CD4-positive, alpha-beta T cell treated with Interleukin-17A for 4 hours (primary cell): ENCODE measurements around the gene GRIK2.

Experiments
- DNase-seq: peaks from one replicate; pipeline ENCODE4 v3.0.0-alpha.2; 2020; ENCODE audit warnings: mixed read lengths

The GRIK2 gene

DNA sequence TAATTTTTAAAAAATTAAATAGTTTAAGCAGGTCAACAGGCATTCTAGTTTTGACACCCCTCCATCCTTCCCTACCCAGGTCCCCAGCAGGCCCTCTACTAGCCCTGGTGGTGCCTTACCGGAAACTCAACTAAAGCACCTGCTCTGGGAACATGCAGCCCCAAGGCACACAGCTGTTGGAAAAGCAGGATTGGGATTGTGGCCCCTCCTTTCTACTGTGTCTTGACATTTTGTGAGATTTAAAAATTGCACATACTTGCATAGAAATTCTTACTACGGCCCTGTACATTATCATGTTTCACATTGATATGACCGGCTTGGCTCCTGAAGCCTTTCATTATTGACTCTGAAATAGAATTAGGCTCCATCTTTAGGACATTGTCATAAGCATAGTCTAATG is 423.2 kb downstream of the GRIK2 start:
- DNase-seq: no peak

DNA sequence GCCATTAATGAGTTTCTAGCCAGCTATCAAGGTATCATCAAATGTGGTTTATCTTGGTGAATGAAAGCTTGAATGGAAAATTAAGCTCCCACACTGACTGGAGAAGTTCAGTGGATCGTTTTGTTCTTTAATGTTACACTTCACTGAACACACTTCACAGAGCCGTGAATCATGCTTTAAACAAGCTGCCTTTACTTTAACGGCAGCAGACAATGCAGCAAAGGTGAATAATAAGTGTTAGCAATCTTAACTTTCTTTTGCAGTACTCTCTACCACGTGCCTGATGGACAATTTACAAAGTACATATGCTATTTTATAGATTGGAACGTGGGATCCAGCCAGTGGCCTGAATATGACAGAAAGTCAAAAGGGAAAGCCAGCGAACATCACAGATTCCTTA is 424.5 kb downstream of the GRIK2 start:
- no peak for DNase-seq

DNA sequence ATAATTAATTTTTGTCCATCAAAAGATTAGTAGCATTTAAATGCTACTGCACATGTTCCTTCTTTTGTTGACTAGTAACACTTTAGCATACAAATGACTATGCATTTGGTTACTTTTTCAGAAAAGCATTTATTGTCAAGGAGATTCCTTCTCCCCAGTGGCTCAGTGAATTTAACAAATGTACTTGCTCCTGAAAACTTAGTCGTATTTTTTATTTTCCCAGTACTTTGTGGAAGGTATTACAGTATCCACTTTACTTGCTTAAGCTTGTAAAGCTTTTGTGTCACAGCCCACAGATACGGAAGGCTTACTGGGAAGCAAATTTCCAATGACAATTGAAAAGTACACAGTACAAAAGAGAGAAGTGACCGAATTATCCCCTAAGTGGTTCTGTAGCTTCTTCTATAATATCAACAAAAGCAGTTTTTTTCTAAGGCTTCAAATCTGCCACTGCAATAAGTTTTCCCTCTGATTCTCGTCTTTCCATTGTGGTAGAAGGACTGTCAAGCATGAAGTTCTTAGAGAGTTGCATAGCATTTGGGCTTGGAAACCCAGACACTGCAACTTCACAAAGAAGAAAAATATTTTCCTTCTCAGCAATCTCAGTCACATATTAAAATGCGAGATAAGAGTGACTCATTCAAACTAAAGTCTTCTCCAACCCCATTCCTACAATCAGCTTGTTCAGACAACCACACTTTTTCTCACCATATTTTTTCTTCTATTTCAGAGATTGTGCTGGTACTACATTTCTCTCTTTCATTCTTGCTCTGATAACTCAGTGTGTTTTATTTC is 431.2 kb downstream of the GRIK2 start:
- DNase-seq: no peak

DNA sequence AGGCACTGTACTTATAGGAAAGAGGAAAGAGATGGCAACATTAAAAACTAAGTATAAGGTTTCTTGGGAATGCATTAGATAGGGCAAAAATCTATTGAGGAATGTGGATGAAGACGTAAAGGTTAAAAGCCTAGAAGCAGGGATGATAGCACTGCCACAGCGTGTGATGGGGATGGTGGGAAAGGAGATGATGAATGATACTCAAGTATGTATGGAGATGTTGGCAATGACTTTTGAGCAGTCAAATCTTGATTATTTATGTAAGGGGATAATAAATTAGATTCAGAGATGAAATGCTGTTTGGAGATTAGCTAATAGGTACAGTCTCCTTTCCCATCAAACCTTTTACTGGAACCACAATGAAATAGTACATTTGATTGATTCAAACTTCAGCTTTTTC is 432.8 kb downstream of the GRIK2 start:
- DNase-seq: no peak

DNA sequence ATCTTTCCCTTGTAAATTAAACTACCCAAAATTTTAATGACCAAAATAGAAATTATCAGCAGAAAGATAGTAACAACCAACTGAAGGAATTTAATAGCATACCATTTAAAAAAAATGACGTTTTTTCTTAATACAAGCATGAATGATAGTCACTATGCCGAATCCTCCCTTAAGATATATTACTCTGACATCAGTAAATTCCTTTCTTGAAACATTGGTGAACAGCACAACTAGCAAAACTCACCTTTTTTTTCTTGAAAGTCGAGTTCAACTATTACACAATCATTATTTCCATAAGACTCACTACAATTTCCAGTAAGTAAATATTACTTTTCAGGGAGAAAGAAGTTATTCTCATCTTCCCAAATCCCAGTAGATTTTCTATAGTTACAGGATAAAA is 433.2 kb downstream of the GRIK2 start:
- no peak for DNase-seq

DNA sequence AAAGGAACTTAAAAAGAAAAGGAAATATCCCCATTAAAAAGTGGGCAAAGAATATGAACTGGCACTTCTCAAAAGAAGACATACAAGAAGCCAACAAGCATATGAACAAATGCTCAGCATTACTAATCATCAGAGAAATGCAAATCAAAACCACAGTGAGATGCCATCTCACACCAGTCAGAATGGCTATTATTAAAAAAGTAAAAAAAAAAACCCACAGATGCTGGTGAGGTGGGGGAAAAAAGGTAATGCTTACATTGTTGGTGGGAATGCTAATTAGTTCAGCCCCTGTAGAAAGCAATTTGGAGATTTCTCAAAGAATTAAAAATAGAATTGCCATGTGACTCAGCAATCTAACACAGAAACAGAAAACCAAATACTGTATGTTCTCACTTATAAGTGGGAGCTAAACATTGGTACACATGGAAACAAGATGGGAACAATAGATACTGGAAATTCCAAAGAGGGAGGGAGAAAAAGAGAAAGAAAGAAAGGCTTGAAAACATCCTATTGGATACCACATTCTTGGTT is 437.1 kb downstream of the GRIK2 start:
- no peak for DNase-seq

DNA sequence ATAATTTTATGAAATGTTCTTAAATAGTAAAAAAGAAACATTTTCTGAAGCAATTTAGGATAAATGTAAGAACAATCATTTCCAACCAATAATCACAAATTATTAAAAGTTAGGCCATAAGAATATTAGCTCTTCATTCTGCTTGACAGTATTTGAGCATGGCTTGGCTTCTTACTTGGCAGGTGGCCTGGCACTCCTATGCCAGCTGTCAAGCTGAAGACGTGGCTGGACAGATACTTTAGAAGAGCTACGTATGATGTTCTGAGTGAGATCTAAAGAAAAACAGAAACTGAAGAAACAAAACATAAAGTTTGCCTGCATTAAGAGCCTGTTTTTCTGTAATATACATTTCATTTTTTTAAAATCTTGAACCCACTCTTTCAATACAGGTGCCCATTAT is 438.9 kb downstream of the GRIK2 start:
- no peak for DNase-seq

DNA sequence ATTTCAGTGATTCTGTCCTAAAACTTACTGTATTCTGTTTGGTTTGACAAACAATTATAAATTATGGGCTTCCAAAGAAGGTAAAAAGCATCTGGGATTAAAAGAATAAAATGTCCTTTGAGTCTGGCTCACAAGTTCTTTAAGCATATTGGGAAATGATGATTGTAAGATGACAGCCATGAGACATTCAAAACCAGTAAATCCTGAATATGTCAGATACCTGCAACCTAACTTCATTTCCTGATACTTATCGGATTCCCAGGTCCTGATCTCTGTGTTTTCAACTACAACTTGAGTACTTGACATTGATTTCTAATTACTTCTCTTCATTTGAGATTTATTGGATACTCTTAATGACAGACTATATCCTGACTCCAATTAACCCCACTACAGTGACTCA is 446.6 kb downstream of the GRIK2 start:
- no peak for DNase-seq

DNA sequence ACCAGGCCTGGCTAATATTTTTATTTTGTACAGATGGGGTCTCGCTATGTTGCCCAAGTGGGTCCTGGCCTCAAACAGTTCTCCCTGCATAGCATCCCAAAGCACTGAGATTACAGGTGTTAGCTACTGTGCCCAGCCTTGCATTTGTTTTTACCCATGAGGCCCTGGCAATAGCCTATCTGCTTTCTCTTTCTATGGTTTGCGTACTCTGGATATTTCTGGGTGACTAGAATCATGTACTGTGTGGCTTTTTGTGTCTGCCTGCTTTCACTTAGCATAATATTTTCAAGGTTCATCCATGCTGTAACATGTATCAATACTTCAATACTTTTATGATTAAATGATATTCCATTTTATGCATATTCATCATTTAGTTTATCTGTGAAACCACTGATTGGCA is 451.7 kb downstream of the GRIK2 start:
- no peak for DNase-seq

DNA sequence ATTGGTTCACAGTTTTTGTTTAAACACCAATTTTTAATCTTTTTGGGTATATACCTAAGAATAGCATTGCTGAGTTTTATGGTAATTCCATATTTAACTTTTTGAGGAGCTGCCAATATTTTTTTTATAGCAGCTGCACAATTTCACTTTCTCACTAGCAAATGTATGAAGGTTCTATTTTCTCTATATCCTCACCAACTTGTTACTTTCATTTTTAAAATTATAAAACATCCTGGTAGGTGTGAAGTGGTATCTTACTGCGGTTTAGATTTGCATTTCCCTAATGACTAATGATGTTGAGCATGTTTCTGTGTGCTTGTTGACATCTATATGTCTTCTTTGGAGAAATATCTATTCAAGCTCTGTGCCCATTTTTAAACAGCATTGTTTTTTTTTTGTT is 452.1 kb downstream of the GRIK2 start:
- DNase-seq: no peak

DNA sequence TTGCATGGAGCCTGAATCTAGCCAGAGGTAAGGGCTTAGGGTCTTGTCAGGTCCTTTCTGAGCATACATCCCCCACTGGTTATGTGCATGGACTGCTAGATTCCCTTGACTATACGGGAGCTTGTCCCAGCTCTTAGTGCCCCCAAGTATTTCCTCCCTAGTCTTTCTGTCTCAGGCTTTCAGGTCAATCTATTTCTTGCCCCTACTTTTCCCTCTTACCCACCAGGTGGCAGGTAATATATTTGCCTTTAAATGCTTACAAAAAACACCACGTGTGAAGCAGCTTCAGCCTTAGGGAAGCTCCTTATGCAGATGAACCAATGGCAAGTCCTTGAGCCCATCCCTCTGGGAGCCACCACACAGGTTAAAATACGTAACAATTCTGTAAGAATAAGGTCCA is 454.2 kb downstream of the GRIK2 start:
- DNase-seq: no peak

DNA sequence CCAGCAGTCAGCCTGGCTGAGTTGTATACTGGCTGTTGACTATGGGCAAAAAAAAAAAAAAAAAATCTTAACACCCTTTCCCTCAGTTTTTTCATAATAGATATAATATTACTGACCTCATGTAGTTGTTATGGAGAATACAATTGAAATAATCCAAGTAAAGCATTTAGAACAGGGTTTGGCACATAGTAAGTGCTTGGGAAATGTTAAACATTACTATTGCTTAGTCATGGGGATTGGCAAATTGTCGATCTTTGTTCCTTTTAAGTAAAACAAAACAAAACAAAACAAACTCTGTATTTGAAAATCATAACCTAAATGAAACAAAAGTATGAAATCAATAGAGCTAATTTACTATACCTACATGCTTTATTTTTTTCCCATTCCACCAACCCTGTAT is 458.4 kb downstream of the GRIK2 start:
- DNase-seq: no peak

DNA sequence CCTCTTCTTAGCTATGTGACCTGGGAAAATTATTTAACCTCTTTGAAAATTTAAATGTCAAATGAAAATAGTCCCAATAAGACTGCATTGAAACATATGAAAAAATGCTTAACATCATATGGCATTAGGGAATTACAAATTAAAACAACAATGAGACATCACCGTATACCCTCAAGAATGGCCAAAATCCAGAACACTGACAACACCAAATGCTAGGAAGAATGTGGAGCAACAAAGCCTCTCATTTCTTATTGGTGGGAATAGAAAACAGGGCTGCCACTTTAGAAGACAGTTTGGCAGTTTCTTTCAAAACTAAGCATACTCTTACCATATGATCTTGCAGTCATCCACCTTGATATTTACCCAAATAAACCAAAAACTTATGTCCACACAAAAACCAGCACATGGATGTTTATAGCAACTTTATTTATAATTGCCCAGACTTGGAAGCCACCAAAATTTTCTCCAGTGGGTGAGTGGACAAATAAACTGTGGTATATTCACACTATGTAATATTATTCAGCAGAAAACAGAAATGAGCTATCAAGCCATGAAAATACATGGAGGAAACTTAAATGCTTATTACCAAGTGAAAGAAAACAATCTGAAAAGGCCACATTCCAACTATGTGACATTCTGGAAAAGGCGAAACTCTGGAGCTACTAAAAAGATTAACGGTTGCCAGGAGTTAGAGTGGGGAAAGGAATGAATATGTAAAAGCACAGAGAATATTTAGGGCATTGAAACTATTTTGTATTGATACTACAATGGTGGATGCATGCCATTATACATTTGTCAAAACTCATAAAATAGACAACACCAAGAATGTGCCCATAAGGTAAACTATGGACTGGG is 459.9 kb downstream of the GRIK2 start:
- no peak for DNase-seq

DNA sequence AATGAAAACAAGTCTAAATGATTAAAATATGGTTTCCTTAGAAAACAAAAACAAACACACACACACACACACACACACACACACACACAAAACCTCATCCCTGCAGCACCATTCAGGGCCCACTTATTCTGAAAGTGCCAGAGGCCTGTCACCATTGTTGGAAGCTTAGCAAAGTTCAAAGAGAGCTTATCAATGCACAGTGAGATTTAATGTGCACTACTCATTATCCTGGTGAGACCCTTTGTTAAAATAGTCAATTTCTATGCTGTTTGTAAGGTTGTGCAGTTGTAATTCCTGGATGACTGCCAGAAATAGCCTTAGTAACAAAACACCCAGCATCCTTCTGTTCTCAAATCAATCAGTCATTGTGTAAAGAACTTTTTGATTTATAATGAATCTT is 482.9 kb downstream of the GRIK2 start:
- DNase-seq: no peak

DNA sequence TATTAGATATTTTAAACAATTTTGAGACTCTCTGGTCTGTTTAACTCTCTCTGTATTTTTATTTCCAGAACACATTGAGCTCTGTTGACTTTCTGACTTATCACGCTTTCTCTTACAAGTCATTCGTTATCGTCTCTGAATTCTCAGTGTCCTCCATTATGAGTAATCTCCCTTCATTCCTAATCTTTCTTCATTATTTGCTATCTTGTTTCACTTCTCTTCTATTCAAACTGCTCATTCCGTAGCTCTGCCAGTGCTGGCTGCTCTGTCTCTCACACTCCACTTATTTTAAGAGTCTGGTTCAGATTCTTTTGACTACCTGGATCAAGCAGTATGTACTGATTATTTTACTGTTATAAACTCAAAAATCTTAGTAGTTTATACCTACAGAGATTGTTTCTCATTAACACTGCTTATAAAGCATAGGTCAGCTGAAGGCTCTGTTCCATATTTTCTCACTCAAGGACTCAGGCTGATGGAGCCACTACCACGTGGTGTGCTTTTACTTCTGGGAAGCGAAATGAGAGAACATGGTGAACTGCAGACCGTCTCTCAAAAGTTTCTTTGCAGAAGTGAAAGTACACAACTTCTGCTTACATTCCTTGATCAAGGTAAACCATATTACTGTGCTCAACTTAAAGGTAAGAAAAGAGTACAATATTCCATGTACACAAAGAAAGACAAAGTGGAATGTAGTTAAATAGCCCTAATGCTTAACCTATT is 485.2 kb downstream of the GRIK2 start:
- no peak for DNase-seq

DNA sequence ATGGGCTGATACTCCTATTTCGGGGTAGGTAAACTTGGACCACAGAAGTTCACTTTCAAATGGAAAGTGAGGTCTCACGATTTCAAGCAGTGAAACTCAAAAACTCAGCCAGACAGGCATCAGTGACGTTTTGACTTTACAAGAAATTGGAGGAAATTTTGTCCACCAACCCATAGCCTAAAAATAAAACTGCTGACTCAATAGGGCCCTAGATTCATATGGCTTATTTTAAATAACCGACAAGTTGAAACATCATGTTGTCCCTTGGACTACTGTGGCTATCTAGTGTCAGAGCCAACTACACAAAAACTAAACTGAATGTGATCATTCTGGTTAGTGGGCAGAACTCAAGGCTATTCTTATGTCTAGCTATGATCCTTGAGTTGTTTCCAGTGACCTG is 486.3 kb downstream of the GRIK2 start:
- no peak for DNase-seq

DNA sequence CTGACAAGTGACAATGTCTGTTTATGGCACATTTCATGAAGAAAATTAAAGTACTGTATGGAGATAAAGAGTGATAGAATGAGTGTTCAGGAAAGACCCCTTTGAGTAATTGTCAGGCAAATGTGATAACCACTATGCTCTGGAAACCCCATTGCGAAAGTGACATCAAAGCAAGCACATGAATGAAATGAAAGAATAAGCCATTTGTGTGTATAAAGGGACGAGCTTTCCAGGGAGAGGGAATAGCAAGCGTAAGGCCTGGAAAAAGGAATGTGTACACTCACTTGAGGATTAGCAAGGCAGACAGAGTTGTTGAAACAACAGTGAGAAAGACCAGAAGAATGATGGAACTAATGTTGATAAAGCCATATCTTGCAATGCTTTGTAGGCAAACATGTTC is 490.0 kb downstream of the GRIK2 start:
- no peak for DNase-seq

DNA sequence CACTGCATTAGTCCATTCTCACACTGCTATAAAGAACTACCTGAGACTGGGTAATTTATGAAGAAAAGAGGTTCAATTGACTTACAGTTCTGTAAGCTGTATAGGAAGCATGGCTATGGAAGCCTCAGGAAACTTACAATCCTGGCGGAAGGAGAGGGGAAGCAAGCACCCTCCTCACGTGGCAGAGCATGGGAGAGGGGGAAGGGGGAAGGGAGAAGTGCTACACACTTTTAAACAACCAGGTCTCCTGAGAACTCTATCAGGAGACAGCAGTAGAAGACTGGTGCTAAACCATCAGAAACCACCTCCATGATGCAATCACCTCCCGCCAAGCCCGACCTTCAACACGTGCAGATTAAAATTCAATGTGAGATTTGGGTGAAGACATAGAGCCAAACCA is 494.0 kb downstream of the GRIK2 start:
- no peak for DNase-seq

DNA sequence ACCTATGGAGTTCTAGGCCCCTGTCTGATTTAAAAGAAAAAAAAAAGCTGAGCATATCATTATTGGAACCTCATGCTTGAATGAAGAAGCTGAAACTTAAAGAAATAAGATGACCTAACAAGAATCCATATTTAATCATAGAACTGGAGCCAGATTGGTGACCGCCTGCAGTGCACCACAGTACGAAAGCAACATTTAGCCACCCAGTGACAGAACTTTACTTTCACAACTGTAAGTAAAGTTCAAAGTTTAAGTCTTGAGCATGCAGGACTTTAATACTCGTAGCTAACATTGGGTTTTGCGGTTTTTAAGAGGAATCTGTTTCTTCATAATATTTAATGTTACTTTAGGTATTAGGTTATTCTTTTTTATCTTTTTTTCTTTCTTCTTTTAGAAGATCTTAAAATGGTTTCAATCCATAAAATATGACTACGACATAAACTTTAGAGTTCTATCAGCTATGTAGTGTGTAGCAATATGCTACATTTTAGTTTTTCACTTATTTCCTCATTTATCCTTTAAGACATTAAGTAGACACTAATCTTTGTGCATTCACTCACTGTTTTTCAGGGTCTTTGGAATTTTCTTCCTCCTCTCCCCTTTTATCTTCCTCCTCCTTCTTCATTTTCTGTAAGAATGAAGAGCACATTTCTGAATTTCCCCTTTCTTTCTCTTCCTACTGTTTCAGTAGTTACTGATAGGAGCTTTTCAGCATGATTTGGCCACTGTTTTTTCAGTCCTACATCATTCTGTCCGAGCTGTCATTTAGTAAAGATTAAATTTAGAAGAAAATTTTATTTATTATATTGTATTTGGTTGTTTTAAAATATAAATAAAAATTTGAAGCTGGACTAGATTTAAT is 514.1 kb downstream of the GRIK2 start:
- no peak for DNase-seq

DNA sequence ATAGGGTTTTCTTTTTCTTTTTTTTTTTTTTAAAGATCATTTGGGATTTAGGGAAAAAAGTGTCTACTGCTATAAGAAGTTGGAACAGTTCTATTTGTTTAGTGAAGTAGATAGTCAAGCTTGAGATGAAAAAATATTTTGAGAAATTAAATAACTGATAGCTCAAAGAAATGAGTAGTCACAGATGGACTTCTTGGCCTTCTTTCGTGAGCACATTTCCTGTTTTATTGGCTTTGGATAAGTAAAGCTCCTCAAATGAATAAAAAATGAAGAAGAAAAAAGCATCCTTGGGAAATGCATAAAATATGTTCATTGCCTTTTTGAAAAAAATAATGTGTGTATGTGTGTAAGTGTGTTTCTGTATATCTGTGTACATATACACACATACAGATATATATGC is 515.9 kb downstream of the GRIK2 start:
- no peak for DNase-seq

DNA sequence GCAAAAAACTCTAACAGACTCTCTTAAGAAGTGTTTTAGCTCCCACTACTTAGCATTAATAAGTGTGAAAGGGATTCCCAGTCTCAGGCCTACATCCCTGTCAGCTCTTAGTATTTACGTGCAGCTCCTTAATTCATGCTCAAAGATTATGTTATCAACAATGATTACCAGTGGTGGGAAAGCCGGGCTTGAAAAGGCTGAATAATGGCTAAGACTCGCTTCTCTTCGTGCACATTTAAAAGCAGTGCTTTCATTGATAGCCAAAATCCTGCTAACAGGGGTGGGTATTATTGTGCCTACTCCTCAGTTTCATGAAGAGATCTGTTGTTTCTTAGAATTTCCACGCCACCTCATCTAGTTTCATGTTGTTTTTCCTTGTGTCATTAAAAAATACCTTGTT is 518.8 kb downstream of the GRIK2 start:
- DNase-seq: no peak

DNA sequence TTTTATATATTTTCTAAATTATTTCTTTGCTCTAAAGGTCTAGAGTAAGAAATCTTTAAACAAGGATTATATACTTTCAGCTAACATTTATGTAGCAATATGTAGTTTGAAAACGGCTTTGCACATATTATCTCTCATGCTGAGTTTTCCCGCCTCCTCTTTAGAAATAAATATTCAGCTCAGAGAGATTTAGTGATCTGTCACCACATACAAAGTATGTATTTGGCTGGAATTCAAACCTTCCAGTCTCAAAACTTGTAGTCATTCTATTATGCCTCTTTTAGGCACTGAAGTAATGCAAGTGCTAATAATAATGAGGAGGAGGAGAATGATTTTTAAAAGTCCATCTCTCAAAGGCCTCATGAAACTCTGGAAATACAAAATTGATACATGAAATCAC is 525.0 kb downstream of the GRIK2 start:
- DNase-seq: no peak
